Lower leg skin (tissue), 4 donors: ENCODE measurements around the gene CCDC9B. TPM values are rescaled to one million over a fixed set of nuclear protein-coding genes. Genes with fewer than 3 reads are reported as not detected.
A peak's percentile ranks its signal among the peaks of the same experiment; 100 is the strongest.

Source experiments
- DNase-seq, 2 donors: peaks; one replicate each; pipeline ENCODE4 v3.0.0-alpha.2; 2019; ENCODE audit warnings: low spot score in 2 of 2
- H3K4me3 ChIP-seq: fragments of 200-600 bp; sonication (generic); 2 replicates; pipeline ENCODE4 v1.5.1; 2017; ENCODE audit warnings: mild to moderate bottlenecking, low read depth; ENCODE audit not compliant: poor library complexity, severe bottlenecking
- CTCF ChIP-seq, 3 donors: fragments of 450-650 bp; IDR thresholded peaks; one replicate each; pipeline ENCODE4 v1.5.1; 2016; ENCODE audit warnings: antibody characterized with exemption in 3 of 3, mild to moderate bottlenecking in 3 of 3, moderate library complexity in 2 of 3
- POLR2A ChIP-seq, 2 donors: fragments of 450-650 bp; IDR thresholded peaks; one replicate each; pipeline ENCODE4 v1.6.1; 2016 to 2017; ENCODE audit warnings: antibody characterized with exemption in 2 of 2, mild to moderate bottlenecking in 1 of 2, moderate library complexity in 1 of 2
- WGBS, 2 donors: methylation state at CpG; one replicate each; pipeline ENCODE4 v1.1.5; 2018; 5-methylcytosine and 5-hydroxymethylcytosine counted together
- intact Hi-C: fragments of 100-400 bp; cut with DNase I; formaldehyde crosslinking; loops from one replicate; pipeline ENCODE4 v1.15.0; 2023; ENCODE audit warnings: low total_unique reads
- total RNA-seq, 4 donors: library from RNA; depleted of rRNA; stranded (reverse); fragments of >200 nt; gene quantifications; one replicate each; pipeline ENCODE4 v1.1.0, GENCODE V29; 2016

The CCDC9B gene
- 10 to 100 TPM; 17.4 to 28.6 (median 24.7) TPM for total RNA-seq

DNA sequence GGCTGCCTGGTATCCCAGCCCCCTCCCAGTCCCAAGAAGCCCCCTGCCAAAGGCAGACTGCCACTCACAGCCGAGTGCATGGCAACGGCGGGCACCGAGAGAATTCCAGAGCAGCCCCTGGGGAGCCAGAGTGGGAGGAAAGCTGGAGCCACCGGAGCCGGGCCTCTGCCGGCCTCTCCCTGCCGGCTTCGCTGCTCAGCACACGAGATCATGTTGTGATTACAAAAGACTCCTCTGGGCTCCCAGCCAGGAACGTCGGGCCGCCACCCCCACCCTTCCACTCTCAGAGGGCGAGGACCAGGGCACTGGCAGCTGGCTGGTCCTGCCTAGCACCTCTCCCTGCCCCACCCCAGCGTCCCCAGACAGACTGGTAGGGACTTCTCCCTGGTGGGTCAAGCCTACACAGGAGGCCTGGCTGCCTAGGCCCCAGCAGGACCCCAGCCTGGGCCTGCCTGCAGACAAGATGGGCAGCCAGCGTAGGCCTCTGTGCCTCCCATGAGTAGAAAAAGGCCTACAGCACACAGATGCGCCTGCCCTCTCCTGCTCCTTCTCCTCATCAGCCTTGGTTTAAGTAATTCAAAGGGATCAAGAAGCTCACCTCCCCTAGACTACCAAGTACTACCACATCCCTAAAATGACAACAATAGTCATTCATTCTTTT lies at the start of gene CCDC9B:
Gene CCDC9B (minus strand): TSS at position 200 of the 661 bp plus-strand sequence. CDS start 120 bp downstream, at position 80.
- 10 to 11% methylated on average over 14 to 17 of the region's 17 CpGs for WGBS, 2 donors
- H3K4me3 ChIP-seq, result no peak within 1 kb of the TSS
- intact Hi-C loops, result no loop called here
- peak; percentile 87 to 98 for DNase-seq
- no peak for TF ChIP-seq CTCF (IDR thresholded peaks at IDR 0.05)
- no peak for TF ChIP-seq POLR2A (IDR thresholded peaks at IDR 0.05)

DNA sequence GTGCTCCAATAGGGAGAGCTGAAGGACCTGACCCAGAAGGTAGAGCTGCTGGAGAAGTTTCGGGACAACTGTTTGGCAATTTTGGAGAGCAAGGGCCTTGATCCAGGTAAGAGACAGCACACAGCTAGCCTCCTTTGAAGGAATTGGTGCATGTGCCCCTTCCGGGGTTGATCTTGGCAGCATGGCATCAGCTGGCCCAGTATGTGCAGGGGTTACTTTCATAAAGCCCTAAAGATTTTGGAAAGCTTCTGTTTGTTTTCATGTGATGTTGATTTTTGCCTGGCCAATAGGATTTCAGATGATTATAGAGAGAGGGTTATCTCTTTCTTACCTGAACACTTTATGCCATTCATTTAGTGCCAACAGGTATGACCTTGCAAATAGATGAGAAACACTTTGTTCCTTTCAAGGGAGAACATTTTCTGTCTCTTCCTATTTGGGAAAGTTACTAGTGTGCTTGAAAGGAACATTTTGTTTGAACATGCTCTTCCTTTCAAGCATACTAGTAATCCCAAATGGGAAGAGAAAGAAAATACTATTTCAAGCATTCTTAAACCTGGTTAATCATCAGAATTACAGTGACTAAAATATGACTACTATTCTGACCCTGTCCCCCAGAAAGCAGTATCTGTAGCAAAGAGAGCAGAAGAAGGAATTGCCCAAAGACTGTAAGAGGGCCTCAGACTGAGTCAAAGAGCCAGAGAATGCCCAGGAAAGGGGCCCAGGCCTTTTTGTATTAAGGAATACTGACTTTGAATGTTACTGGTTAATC lies 49.3 kb upstream of the CCDC9B start:
- TF ChIP-seq POLR2A (IDR thresholded peaks at IDR 0.05), result no peak
- WGBS, 2 donors, result 93 to 95% methylated on average over 2 of the region's 2 CpGs

GRCh38 chr15:40388941-40389823 lies 48.4 kb upstream of the CCDC9B start:
- WGBS, 2 donors, result 83 to 91% methylated on average over 13 of the region's 13 CpGs
- intact Hi-C loops, result no loop called here
- TF ChIP-seq POLR2A (IDR thresholded peaks at IDR 0.05), result no peak
- TF ChIP-seq CTCF (IDR thresholded peaks at IDR 0.05), result no peak
- no peak for DNase-seq
- H3K4me3 ChIP-seq, result no peak overlapping the region

More for the DNA sequence above, 49.3 kb upstream of the CCDC9B start:
- intact Hi-C loops, result no loop called here
- no peak overlapping the region for H3K4me3 ChIP-seq
- no peak for DNase-seq

DNA sequence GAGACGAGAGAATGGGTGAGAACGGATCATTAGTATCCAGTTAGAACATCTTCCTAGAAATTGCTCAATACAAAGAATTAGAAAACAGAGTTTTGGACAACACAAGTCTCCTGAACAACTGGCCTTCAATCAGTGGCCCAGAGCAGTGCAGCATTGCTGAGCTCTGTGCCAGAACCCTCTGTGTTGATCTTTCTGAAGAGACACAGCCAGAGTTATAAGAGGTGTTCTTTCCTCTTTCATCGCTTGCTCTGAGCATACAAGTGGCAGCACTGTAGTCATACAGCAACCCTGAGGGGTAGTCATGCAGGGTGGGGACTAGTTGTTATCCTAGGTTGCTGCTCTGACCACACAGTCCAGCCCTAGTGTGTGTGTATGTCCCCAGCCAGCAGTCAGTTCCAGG lies 45.7 kb upstream of the CCDC9B start:
- intact Hi-C loops, result no loop called here
- H3K4me3 ChIP-seq, result no peak overlapping the region
- DNase-seq, result no peak
- no peak for TF ChIP-seq POLR2A (IDR thresholded peaks at IDR 0.05)
- TF ChIP-seq CTCF (IDR thresholded peaks at IDR 0.05), result no peak
- WGBS, 2 donors, result 97 to 98% methylated on average over 3 of the region's 3 CpGs

DNA sequence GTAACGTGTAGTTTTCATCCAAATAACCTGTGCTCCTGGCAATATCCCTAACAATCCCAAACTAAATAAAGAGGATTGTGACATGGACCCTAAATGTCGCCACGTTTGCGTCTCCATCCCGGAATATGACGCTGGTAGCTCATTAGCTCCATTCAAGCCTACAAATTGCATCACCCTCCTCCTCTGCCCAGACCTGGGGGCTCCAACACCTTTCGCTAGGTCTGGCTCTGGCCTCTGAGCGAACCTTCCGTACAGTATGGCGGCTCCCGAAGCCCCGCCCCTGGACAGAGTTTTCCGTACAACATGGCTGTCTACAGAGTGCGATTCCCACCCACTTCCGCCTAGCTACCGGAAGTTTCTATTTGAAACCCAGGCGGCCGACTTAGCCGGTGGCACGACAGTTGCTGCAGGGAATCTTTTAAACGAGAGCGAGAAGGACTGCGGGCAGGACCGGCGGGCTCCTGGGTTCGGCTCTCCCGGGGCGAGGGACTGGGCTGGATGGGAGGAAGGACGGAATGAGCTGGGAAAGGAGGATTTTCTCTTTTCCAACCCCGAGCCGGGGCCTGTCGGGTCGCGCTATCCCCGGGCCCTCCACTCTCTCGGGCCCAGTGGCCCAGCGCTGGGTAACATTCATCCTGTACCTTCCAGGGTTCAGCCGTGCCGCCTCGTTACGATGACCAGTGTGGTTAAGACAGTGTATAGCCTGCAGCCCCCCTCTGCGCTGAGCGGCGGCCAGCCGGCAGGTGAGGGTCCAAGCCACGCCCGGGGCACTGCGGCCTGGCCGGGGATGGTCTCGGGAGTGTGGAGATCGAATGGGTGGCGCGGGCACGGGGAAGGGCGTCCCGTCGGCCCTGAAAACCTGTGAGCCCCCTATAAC lies 42.1 kb upstream of the CCDC9B start, which contains the start of gene KNSTRN:
Gene KNSTRN (plus strand): TSS at position 142 of the 877 bp plus-strand sequence. CDS start 115 bp downstream, at position 257.
- intact Hi-C loops, result no loop called here
- TF ChIP-seq POLR2A (IDR thresholded peaks at IDR 0.05), result no peak
- no peak for TF ChIP-seq CTCF (IDR thresholded peaks at IDR 0.05)
- WGBS, 2 donors, result 4% methylated on average over 56 to 57 of the region's 57 CpGs
- DNase-seq, result peak; percentile 92 to 98
- H3K4me3 ChIP-seq, result peak within 1 kb of the TSS; percentile 81
